MCF 10A (cell line): Measurements from ENCODE around the gene KREMEN1. TPM values are rescaled to one million over a fixed set of nuclear protein-coding genes. Genes with fewer than 3 reads are reported as not detected.
"Not testable (repeated sequence)": the region's sequence is repeated elsewhere in the genome, so short reads cannot be mapped to it uniquely, and the experiment has no call there.

Experiments
- BruUV-seq: library from RNA; stranded (reverse); fragments of 400-500 nt; replicated peaks from 2 replicates; lab custom pipeline; 2021; lab: Mats Ljungman, UMichigan
- CTCF ChIA-PET: fragments of 300-600 bp; sonication (Branson Sonifier 250); formaldehyde crosslinking; extraction: SDS; loops from one replicate; lab custom pipeline; 2021; ENCODE audit warnings: antibody characterized with exemption, inconsistent platforms; lab: Yijun Ruan, JAX
- POLR2A ChIA-PET: fragments of 300-600, 350-650 bp; sonication (Branson Sonifier 250); formaldehyde crosslinking; extraction: SDS; loops from one replicate; lab custom pipeline; 2020; ENCODE audit warnings: antibody characterized with exemption, inconsistent platforms; lab: Yijun Ruan, JAX
- DNase-seq: peaks from one replicate; pipeline ENCODE4 v3.0.0-alpha.2; 2018; ENCODE audit not compliant: unreplicated experiment
- H3K27ac Mint-ChIP-seq: one replicate; pipeline ENCODE4 v1.8.0; 2022; ENCODE audit warnings: mild to moderate bottlenecking, low read depth, mixed read lengths; ENCODE audit not compliant: unreplicated experiment
- H3K27me3 Mint-ChIP-seq: one replicate; pipeline ENCODE4 v1.8.0; 2022; ENCODE audit warnings: mixed read lengths; ENCODE audit not compliant: insufficient read depth, unreplicated experiment
- H3K36me3 Mint-ChIP-seq: one replicate; pipeline ENCODE4 v1.8.0; 2022; ENCODE audit warnings: mild to moderate bottlenecking, moderate library complexity, mixed read lengths; ENCODE audit not compliant: insufficient read depth, unreplicated experiment
- H3K4me1 Mint-ChIP-seq: one replicate; pipeline ENCODE4 v1.8.0; 2022; ENCODE audit warnings: mixed read lengths; ENCODE audit not compliant: insufficient read depth, unreplicated experiment
- H3K4me3 Mint-ChIP-seq: one replicate; pipeline ENCODE4 v1.8.0; 2022; ENCODE audit warnings: mild to moderate bottlenecking, moderate library complexity, mixed read lengths; ENCODE audit not compliant: unreplicated experiment
- H3K9me3 Mint-ChIP-seq: one replicate; pipeline ENCODE4 v1.8.0; 2022; ENCODE audit warnings: mixed read lengths; ENCODE audit not compliant: unreplicated experiment
- CTCF ChIP-seq: fragments of 200-600 bp; IDR thresholded peaks from one replicate; pipeline ENCODE4 v1.8.0; 2022; ENCODE audit warnings: antibody characterized with exemption, mild to moderate bottlenecking; ENCODE audit not compliant: unreplicated experiment
- intact Hi-C: fragments of 100-400 bp; cut with micrococcal nuclease; formaldehyde crosslinking; loops from 2 replicates; pipeline ENCODE4 v1.14.1; 2022
- total RNA-seq: library from RNA; stranded (reverse); gene quantifications from 2 replicates; pipeline ENCODE4 v1.2.3, GENCODE V29; 2022

KREMEN1 gene
- total RNA-seq, 1 experiment from 2014 or later = 3.6 TPM

- no TSS peak for BruUV-seq
- ChIA-PET CTCF (no interaction called here), POLR2A (interaction anchor here (0.6 kb wide), 1 partner anchor 1370 kb away, joined by 3 read pairs; no protein-coding TSS in a partner anchor)
- DNase-seq = no peak
- H3K4me3 Mint-ChIP-seq = no peak overlapping the region
- no peak for TF ChIP-seq CTCF
- no peaks in the 10 kb centered on the region for H3K9me3 Mint-ChIP-seq
- H3K27me3 Mint-ChIP-seq = no peaks in the 10 kb centered on the region
- no peaks in the 10 kb centered on the region for H3K36me3 Mint-ChIP-seq
- no peak overlapping the region for H3K27ac Mint-ChIP-seq
- peaks cover 6% of the 10 kb centered on the region for H3K4me1 Mint-ChIP-seq
- intact Hi-C loops = no loop called here
Observed at GRCh38 chr22:29082826-29083545, 10.2 kb downstream of the KREMEN1 start.

- H3K4me3 Mint-ChIP-seq, DNase-seq, BruUV-seq, intact Hi-C loops, H3K4me1 Mint-ChIP-seq, POLR2A ChIA-PET, H3K27ac Mint-ChIP-seq, H3K36me3 Mint-ChIP-seq, H3K9me3 Mint-ChIP-seq, H3K27me3 Mint-ChIP-seq: not testable (repeated sequence)
- CTCF ChIA-PET = interaction anchor here (0.6 kb wide), 1 partner anchor 10 kb away, joined by 3 read pairs; no protein-coding TSS in a partner anchor
Observed at GRCh38 chr22:29083576-29083932, 10.7 kb downstream of the KREMEN1 start.

GRCh38 chr22:29083933-29084591 lies 11.2 kb downstream of the KREMEN1 start:
- H3K36me3 Mint-ChIP-seq = no peaks in the 10 kb centered on the region
- intact Hi-C loops = no loop called here
- CTCF ChIA-PET = interaction anchor here (0.5 to 0.6 kb wide), 2 partner anchors 10 to 17 kb away, joined by 3 read pairs; no protein-coding TSS in a partner anchor

GRCh38 chr22:29087012-29087411 lies 14.2 kb downstream of the KREMEN1 start:
- Mint-ChIP-seq H3K27me3 (no peaks in the 10 kb centered on the region), H3K4me3 (no peak overlapping the region), H3K36me3 (no peaks in the 10 kb centered on the region), H3K9me3 (no peaks in the 10 kb centered on the region), H3K27ac (no peak overlapping the region), H3K4me1 (no peaks in the 10 kb centered on the region)
- no TSS peak for BruUV-seq
- intact Hi-C loops = no loop called here
- POLR2A ChIA-PET = interaction anchor here (1.1 kb wide), 1 partner anchor 12 kb away, joined by 3 read pairs; no protein-coding TSS in a partner anchor
- CTCF ChIA-PET = interaction anchor here (1.7 kb wide), 1 partner anchor 10 kb away, joined by 4 read pairs; no protein-coding TSS in a partner anchor
- no peak for TF ChIP-seq CTCF
- DNase-seq = no peak

More at GRCh38 chr22:29083933-29084591, 11.2 kb downstream of the KREMEN1 start:
- no TSS peak for BruUV-seq
- Mint-ChIP-seq H3K9me3 (no peaks in the 10 kb centered on the region), H3K27me3 (no peaks in the 10 kb centered on the region), H3K4me3 (no peak overlapping the region), H3K27ac (no peak overlapping the region), H3K4me1 (peaks cover 6% of the 10 kb centered on the region)
- no peak for TF ChIP-seq CTCF
- POLR2A ChIA-PET = no interaction called here
- DNase-seq = no peak
